Type B pancreatic cell (in vitro differentiated cells): ENCODE measurements around the gene FANCC. TPM values are rescaled to one million over a fixed set of nuclear protein-coding genes. Genes with fewer than 3 reads are reported as not detected.
A peak's percentile ranks its signal among the peaks of the same experiment; 100 is the strongest.
"Not testable (repeated sequence)": the region's sequence is repeated elsewhere in the genome, so short reads cannot be mapped to it uniquely, and the experiment has no call there.

ENCODE experiments used
- DNase-seq: peaks from one replicate; pipeline ENCODE4 v3.0.0; 2021; ENCODE audit warnings: mixed read lengths; ENCODE audit not compliant: unreplicated experiment; ENCODE audit errors: extremely low spot score
- H3K27ac Mint-ChIP-seq: 2 replicates; pipeline ENCODE4 v1.8.0; 2021; ENCODE audit warnings: mild to moderate bottlenecking, mixed read lengths
- H3K27me3 Mint-ChIP-seq: 2 replicates; pipeline ENCODE4 v1.8.0; 2021; ENCODE audit warnings: mixed read lengths
- H3K36me3 Mint-ChIP-seq: 2 replicates; pipeline ENCODE4 v1.8.0; 2021; ENCODE audit warnings: mixed read lengths
- H3K4me1 Mint-ChIP-seq: one replicate; pipeline ENCODE4 v1.8.0; 2021; ENCODE audit warnings: mixed read lengths; ENCODE audit not compliant: unreplicated experiment
- H3K4me3 Mint-ChIP-seq: 2 replicates; pipeline ENCODE4 v1.8.0; 2021; ENCODE audit warnings: mild to moderate bottlenecking, mixed read lengths
- H3K9me3 Mint-ChIP-seq: 2 replicates; pipeline ENCODE4 v1.8.0; 2021; ENCODE audit warnings: mixed read lengths
- total RNA-seq: library from RNA; stranded (reverse); gene quantifications from 2 replicates; pipeline ENCODE4 v1.2.1, GENCODE V29; 2021; ENCODE audit warnings: low replicate concordance
- TF ChIP-seq, protein P1 (sequence below): fragments of 200-600 bp; sonication (generic); conservative IDR thresholded peaks from 2 replicates; pipeline ENCODE4 v1.5.0; 2021; ENCODE audit warnings: antibody characterized with exemption, mild to moderate bottlenecking

FANCC gene
- total RNA-seq, 1 donor from 2014 or later, result 19.2 TPM

DNA sequence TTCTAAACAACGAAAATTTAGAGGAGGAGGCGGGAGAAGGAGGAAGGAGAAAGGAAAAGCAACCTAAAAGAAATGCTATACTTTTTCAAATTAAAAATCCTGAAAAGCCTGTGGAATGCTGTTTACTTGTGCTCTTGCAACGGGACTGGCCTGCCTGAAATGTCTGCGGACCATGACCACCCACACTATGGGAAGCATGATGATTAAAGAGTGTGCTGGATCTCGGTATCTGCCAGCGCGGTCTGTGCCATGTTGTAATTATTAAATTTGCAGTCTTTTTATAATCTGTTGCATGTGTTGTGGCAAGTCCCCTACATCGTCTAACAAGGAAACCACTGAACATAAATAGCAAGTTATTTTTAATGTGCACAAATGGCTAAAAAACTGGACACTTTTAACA is 111.4 kb downstream of the FANCC start:
- no peak for DNase-seq
- H3K4me3 Mint-ChIP-seq, result peak overlapping the region; percentile 27
- H3K4me1 Mint-ChIP-seq, result peaks cover 22% of the 10 kb centered on the region
- no peaks in the 10 kb centered on the region for H3K27me3 Mint-ChIP-seq
- no peak overlapping the region for H3K27ac Mint-ChIP-seq
- no peaks in the 10 kb centered on the region for H3K9me3 Mint-ChIP-seq
- H3K36me3 Mint-ChIP-seq, result peaks cover 4% of the 10 kb centered on the region
- TF ChIP-seq, protein P1, sequence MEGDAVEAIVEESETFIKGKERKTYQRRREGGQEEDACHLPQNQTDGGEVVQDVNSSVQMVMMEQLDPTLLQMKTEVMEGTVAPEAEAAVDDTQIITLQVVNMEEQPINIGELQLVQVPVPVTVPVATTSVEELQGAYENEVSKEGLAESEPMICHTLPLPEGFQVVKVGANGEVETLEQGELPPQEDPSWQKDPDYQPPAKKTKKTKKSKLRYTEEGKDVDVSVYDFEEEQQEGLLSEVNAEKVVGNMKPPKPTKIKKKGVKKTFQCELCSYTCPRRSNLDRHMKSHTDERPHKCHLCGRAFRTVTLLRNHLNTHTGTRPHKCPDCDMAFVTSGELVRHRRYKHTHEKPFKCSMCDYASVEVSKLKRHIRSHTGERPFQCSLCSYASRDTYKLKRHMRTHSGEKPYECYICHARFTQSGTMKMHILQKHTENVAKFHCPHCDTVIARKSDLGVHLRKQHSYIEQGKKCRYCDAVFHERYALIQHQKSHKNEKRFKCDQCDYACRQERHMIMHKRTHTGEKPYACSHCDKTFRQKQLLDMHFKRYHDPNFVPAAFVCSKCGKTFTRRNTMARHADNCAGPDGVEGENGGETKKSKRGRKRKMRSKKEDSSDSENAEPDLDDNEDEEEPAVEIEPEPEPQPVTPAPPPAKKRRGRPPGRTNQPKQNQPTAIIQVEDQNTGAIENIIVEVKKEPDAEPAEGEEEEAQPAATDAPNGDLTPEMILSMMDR, result no peak

DNA sequence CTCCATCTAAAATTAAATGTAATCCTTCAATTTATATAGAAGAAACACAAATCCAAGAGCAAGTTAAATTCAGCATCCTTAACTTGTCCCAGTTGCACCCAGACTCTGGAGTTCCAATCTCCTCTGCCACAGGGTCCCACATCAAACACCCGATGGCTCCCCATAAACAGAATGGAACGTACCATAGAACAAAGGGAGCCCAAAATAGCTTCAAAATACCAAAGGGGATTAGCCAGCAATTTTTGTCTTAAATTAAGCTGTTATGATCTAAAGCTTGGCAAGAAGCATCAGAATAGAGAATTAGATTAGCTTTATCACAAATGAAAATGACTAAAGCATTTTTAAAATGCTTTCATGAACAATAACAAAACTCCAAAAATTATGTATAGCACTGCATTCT is 112.8 kb downstream of the FANCC start:
- peaks cover 4% of the 10 kb centered on the region for H3K36me3 Mint-ChIP-seq
- no peak for DNase-seq
- no peaks in the 10 kb centered on the region for H3K9me3 Mint-ChIP-seq
- no peak overlapping the region for H3K4me3 Mint-ChIP-seq
- peaks cover 22% of the 10 kb centered on the region for H3K4me1 Mint-ChIP-seq
- H3K27ac Mint-ChIP-seq, result no peak overlapping the region
- H3K27me3 Mint-ChIP-seq, result no peaks in the 10 kb centered on the region
- TF ChIP-seq, protein P1, result no peak

DNA sequence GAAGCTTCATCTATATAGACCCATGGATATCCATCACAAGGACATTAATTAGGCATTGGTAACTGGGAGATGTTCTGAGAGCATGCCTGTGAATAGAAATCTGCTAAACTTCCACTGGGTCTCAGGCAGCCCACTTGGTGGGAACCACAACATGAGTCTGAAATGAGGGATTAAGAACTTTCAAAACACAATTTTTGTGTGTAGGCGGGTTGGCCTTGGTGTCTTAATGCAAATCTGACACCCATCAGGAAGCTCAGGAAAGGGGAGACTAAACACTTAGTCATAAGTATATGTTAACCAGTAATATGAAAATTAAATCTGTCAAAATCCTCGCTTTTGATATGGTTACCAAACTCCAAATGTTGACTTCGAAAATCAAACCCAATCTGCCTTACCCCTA is 113.2 kb downstream of the FANCC start:
- no peak overlapping the region for H3K4me3 Mint-ChIP-seq
- no peaks in the 10 kb centered on the region for H3K27me3 Mint-ChIP-seq
- H3K9me3 Mint-ChIP-seq, result no peaks in the 10 kb centered on the region
- TF ChIP-seq, protein P1, result no peak
- DNase-seq, result no peak
- peaks cover 4% of the 10 kb centered on the region for H3K36me3 Mint-ChIP-seq
- H3K4me1 Mint-ChIP-seq, result peaks cover 22% of the 10 kb centered on the region
- H3K27ac Mint-ChIP-seq, result no peak overlapping the region

DNA sequence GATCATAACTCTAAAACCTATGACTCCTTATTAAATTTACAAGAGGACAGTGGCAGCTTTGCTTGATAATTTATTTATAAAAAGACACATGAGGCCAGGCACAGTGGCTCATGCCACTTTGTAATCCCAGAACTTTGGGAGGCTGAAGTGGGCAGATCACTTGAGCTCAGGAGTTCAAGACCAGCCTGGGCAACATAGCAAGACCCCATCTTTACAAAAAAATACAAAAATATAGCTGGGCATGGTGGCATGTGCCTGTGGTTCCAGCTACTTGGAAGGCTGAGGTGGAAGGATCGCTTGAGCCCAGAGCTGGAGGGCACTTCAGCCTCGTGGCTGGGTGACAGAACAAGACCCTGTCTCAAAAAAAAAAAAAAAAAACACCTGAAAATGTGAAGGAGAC is 114.5 kb downstream of the FANCC start:
- H3K27ac Mint-ChIP-seq, H3K9me3 Mint-ChIP-seq, DNase-seq, H3K4me3 Mint-ChIP-seq, H3K36me3 Mint-ChIP-seq, H3K27me3 Mint-ChIP-seq: not testable (repeated sequence)
- H3K4me1 Mint-ChIP-seq, result peaks cover 22% of the 10 kb centered on the region

DNA sequence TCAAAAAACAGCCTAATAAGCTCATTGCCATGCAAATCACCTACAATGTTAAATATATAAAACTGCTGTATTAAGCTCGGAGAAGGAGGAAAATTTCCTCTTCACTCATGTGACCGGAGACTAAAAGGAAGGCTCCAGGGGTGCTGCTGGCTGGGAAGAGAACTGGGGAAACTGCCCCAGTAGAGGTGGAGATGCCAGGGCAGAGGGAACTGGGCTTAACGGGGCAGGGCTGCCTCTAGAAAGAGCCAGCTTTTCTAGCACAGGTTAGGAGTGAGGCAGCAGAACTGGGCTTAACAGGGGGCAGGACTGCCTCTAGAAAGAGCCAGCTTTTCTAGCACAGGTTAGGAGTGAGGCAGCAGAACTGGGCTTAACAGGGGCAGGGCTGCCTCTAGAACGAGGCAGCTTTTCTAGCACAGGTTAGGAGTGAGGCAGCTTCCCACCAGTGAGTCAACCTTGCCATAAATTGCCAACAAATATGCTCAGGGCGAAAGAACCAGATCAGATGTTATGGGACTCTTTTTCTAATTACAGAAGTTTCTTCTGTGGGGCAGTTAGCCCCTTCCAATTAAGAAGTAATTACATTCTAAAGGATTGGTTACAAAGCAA is 115.3 kb downstream of the FANCC start:
- Mint-ChIP-seq H3K9me3 (no peaks in the 10 kb centered on the region), H3K36me3 (peaks cover 4% of the 10 kb centered on the region), H3K27ac (no peak overlapping the region), H3K4me1 (peaks cover 18% of the 10 kb centered on the region), H3K4me3 (no peak overlapping the region), H3K27me3 (no peaks in the 10 kb centered on the region)
- no peak for DNase-seq
- TF ChIP-seq, protein P1, result no peak

DNA sequence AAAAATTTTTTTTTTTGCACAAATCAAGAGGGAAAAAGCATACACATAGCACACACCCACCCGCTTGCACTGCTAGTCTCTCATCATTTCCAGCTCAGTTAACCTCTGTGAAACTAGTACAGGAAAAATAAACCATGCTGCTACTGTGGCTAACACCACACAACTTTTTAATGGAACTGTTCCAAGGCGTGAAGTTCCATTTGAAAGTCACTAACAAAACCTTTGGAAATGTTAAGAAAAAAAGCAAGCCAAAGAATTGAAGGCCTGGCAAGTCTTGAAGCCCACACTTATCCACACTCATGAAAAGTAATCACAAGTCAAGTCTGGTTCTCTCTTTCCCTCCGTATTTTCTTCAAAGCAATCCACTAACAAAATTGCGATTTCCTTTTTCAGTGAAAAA is 116.3 kb downstream of the FANCC start:
- Mint-ChIP-seq H3K4me3 (no peak overlapping the region), H3K36me3 (peaks cover 4% of the 10 kb centered on the region), H3K27me3 (no peaks in the 10 kb centered on the region), H3K4me1 (peaks cover 8% of the 10 kb centered on the region), H3K9me3 (no peaks in the 10 kb centered on the region), H3K27ac (no peak overlapping the region)
- DNase-seq, result no peak
- TF ChIP-seq, protein P1, result no peak
